Placental epithelial cell (primary cell): ENCODE measurements around the gene APLF. TPM values are rescaled to one million over a fixed set of nuclear protein-coding genes. Genes with fewer than 3 reads are reported as not detected.

ENCODE experiments used
- total RNA-seq: library from RNA; depleted of rRNA; stranded (reverse); fragments of >200 nt; gene quantifications from 2 replicates; pipeline ENCODE4 v1.2.3, GENCODE V29; 2012

Gene APLF
- total RNA-seq = 2.8 and 4.3 TPM in 2 replicates

GRCh38 chr2:68467077-68467960, at the start of gene APLF, which contains the start of gene FBXO48:
Gene APLF, plus strand, starts transcription at chr2:68467585. Its CDS starts 147 bp downstream, at chr2:68467732.
Gene FBXO48, minus strand, starts transcription at chr2:68467294. Its CDS starts 2,149 bp downstream, at chr2:68465145.

Other genes with a start within 250 kb of the APLF start
- gene PPP3R1, start 215.1 kb upstream of the APLF start, total RNA-seq = 14.5 and 18.3 TPM in 2 replicates
- under 0.01 TPM in 1 of 2 replicates, not detected in the other for gene CNRIP1, start 147.6 kb upstream of the APLF start, total RNA-seq
- not detected in 2 replicates for gene PLEK, start 102.3 kb upstream of the APLF start, total RNA-seq
- gene FBXO48, start 291 bp upstream of the APLF start, total RNA-seq = 0.33 and 0.39 TPM in 2 replicates
- not detected in 2 replicates for gene PROKR1, start 176.0 kb downstream of the APLF start, total RNA-seq